Measurements from ENCODE around the gene CMTM4.

The CMTM4 gene

GRCh38 chr16:66696669-66697630 lies at the start of gene CMTM4:
Gene CMTM4, minus strand, starts transcription at chr16:66696743. Its CDS starts 218 bp downstream, at chr16:66696525.
- DNase-seq: peak; percentile 99

GRCh38 chr16:66746048-66746447 lies 49.5 kb upstream of the CMTM4 start:
- DNase-seq: no peak

- DNase-seq: no peak
Observed at GRCh38 chr16:66741950-66742808, 45.6 kb upstream of the CMTM4 start.

- no peak for DNase-seq
Observed at GRCh38 chr16:66741169-66741900, 44.8 kb upstream of the CMTM4 start.

GRCh38 chr16:66740533-66740932 lies 44.0 kb upstream of the CMTM4 start:
- no peak for DNase-seq

GRCh38 chr16:66740010-66740409 lies 43.5 kb upstream of the CMTM4 start:
- peak; percentile 56 for DNase-seq

- no peak for DNase-seq
Observed at GRCh38 chr16:66735891-66736290, 39.3 kb upstream of the CMTM4 start.

- no peak for DNase-seq
Observed at GRCh38 chr16:66731101-66731500, 34.6 kb upstream of the CMTM4 start.

- DNase-seq: no peak
Observed at GRCh38 chr16:66728804-66729203, 32.3 kb upstream of the CMTM4 start.

- no peak for DNase-seq
Observed at GRCh38 chr16:66728117-66728787, 31.7 kb upstream of the CMTM4 start.

- no peak for DNase-seq
Observed at GRCh38 chr16:66720766-66721165, 24.2 kb upstream of the CMTM4 start.

- DNase-seq: no peak
Observed at GRCh38 chr16:66719246-66719645, 22.7 kb upstream of the CMTM4 start.

GRCh38 chr16:66717776-66718175 lies 21.2 kb upstream of the CMTM4 start:
- DNase-seq: no peak

- DNase-seq: peak; percentile 72
Observed at GRCh38 chr16:66717112-66717675, 20.7 kb upstream of the CMTM4 start.

GRCh38 chr16:66714654-66715307 lies 18.2 kb upstream of the CMTM4 start:
- DNase-seq: no peak

GRCh38 chr16:66714062-66714461 lies 17.5 kb upstream of the CMTM4 start:
- DNase-seq: no peak

- no peak for DNase-seq
Observed at GRCh38 chr16:66713076-66713475, 16.5 kb upstream of the CMTM4 start.

- DNase-seq: no peak
Observed at GRCh38 chr16:66712512-66712911, 16.0 kb upstream of the CMTM4 start.

- no peak for DNase-seq
Observed at GRCh38 chr16:66711581-66711980, 15.0 kb upstream of the CMTM4 start.

- no peak for DNase-seq
Observed at GRCh38 chr16:66706506-66706880, 9.9 kb upstream of the CMTM4 start.

GRCh38 chr16:66705790-66706505 lies 9.4 kb upstream of the CMTM4 start:
- DNase-seq: no peak
